ENCODE results near the gene LIPA. TPM values are rescaled to one million over a fixed set of nuclear protein-coding genes. Genes with fewer than 3 reads are reported as not detected.

The LIPA gene
- total and polyA plus RNA-seq, 7 donors = 23.1 to 240 (median 35.3) TPM

Other genes starting within 250 kb of the LIPA start
- gene CH25H, start 44.5 kb downstream of the LIPA start, total RNA-seq = 1 to 10 TPM in 3 of 4 donors, not detected in 1; 1.4 to 6.7 (median 2.1) TPM
- gene CH25H, start 44.5 kb downstream of the LIPA start, polyA plus RNA-seq = 1 to 10 TPM in 1 of 3 donors, under 1 TPM in 1, not detected in 1; 0.60 to 3.2 TPM
- gene IFIT2, start 50.3 kb upstream of the LIPA start, total RNA-seq = 1 to 10 TPM; 2.0 to 6.8 (median 3.2) TPM
- 10 to 100 TPM in 1 of 3 donors, 1 to 10 TPM in 2; 3.9 to 13.9 (median 6.6) TPM for gene IFIT2, start 50.3 kb upstream of the LIPA start, polyA plus RNA-seq
- gene IFIT3, start 76.2 kb upstream of the LIPA start, total RNA-seq = 10 to 100 TPM in 2 of 4 donors, 1 to 10 TPM in 2; 8.0 to 20.7 (median 10.5) TPM
- gene IFIT3, start 76.2 kb upstream of the LIPA start, polyA plus RNA-seq = 10 to 100 TPM in 1 of 3 donors, 1 to 10 TPM in 2; 4.9 to 36.1 (median 7.2) TPM
- not detected for gene IFIT1B, start 126.3 kb upstream of the LIPA start, total RNA-seq
- gene IFIT1B, start 126.3 kb upstream of the LIPA start, polyA plus RNA-seq = not detected
- gene IFIT1, start 140.8 kb upstream of the LIPA start, total RNA-seq = 10 to 100 TPM; 11.8 to 33.5 (median 20.9) TPM
- 10 to 100 TPM in 1 of 3 donors, 1 to 10 TPM in 2; 6.9 to 27.1 (median 7.2) TPM for gene IFIT1, start 140.8 kb upstream of the LIPA start, polyA plus RNA-seq
- gene IFIT5, start 162.8 kb upstream of the LIPA start, total RNA-seq = 10 to 100 TPM; 10.2 to 24.3 (median 19.3) TPM
- gene IFIT5, start 162.8 kb upstream of the LIPA start, polyA plus RNA-seq = 1 to 10 TPM; 5.3 to 9.6 (median 6.0) TPM